ENCODE measurements around the gene CCDC78. TPM values are rescaled to one million over a fixed set of nuclear protein-coding genes. Genes with fewer than 3 reads are reported as not detected.

Gene CCDC78
- total and polyA plus RNA-seq, 2 of the 13 experiments (the other 11 are each of a cell fraction or from before 2014, with no cell fraction given): 0.53 to 1.5 TPM

- TF ChIP-seq TCF7 (IDR thresholded peaks at IDR 0.05; ENCODE audit: low read depth) (no peak), ZBTB8A (CRISPR knock-in tag; IDR thresholded peaks at IDR 0.05; ENCODE audit: borderline replicate concordance, low read depth) (no peak), FOSL2 (CRISPR knock-in tag; IDR thresholded peaks at IDR 0.05) (peak; percentile 14; the same call in 1 of the 2 replicates), MAF1 (CRISPR knock-in tag; IDR thresholded peaks at IDR 0.05; ENCODE audit: borderline replicate concordance) (no peak), MAZ (IDR thresholded peaks at IDR 0.05; ENCODE audit: borderline replicate concordance, low read depth, low read length) (peak; percentile 41; the same call in 1 of the 2 replicates), MAZ (CRISPR knock-in tag; IDR thresholded peaks at IDR 0.05; ENCODE audit: low read depth) (no peak; the same call in none of the 2 replicates), ZGPAT (CRISPR knock-in tag; IDR thresholded peaks at IDR 0.05) (peak; percentile 33; the same call in 1 of the 2 replicates), RAD21 (CRISPR knock-in tag; IDR thresholded peaks at IDR 0.05) (peak; percentile 50; the same call in 1 of the 2 replicates), ZFX (CRISPR knock-in tag; IDR thresholded peaks at IDR 0.05; ENCODE audit: low read depth) (peak; percentile 69), ELF3 (CRISPR knock-in tag; IDR thresholded peaks at IDR 0.05) (0 out of 2 replicates have a peak, but pooled peaks have one; percentile 13), ZNF574 (CRISPR knock-in tag; IDR thresholded peaks at IDR 0.05) (peak; percentile 85), ZFP62 (CRISPR knock-in tag; IDR thresholded peaks at IDR 0.05) (no peak), HINFP (CRISPR knock-in tag; IDR thresholded peaks at IDR 0.05; ENCODE audit: low read depth) (no peak), AKNA (CRISPR knock-in tag; IDR thresholded peaks at IDR 0.05; ENCODE audit: borderline replicate concordance) (no peak), SOX13 (IDR thresholded peaks at IDR 0.05) (no peak), SOX13 (CRISPR knock-in tag; conservative IDR thresholded peaks at IDR 0.05 in 1 of 2, IDR thresholded peaks at IDR 0.05 in 1 of 2) (no peak), ZFP37 (CRISPR knock-in tag; IDR thresholded peaks at IDR 0.05; ENCODE audit: borderline replicate concordance) (no peak)
Measured at GRCh38 chr16:679814-680624, 46.2 kb downstream of the CCDC78 start, which contains the start of gene STUB1 (continued).
